GM12878 (cell line): ENCODE measurements around the gene PRIM1. TPM values are rescaled to one million over a fixed set of nuclear protein-coding genes. Genes with fewer than 3 reads are reported as not detected.

ENCODE experiments used
- CBX5 ChIP-seq: sonication (generic); IDR thresholded peaks from 2 replicates; pipeline ENCODE4 v1.6.1; 2016; ENCODE audit warnings: low read depth, moderate library complexity, mild to moderate bottlenecking, inconsistent platforms
- CHD1 ChIP-seq: IDR thresholded peaks from 2 replicates; pipeline ENCODE4 v1.6.1; 2012; ENCODE audit warnings: low read depth, low read length, improper control_type of control experiment
- CTCF ChIP-seq, 3 experiments: IDR thresholded peaks in 2 of 3; conservative IDR thresholded peaks in 1 of 3; 2 replicates each; pipeline ENCODE4 v1.5.1; 2011; ENCODE audit warnings: low read depth in 3 of 3, low read length in 3 of 3, mild to moderate bottlenecking in 3 of 3, control low read depth in 2 of 3, moderate library complexity in 2 of 3, inconsistent platforms in 1 of 3, mixed read lengths in 1 of 3; ENCODE audit not compliant: control insufficient read depth in 2 of 3, insufficient read depth in 1 of 3; ENCODE audit errors: extremely low read depth in 1 of 3
- E2F8 ChIP-seq: fragments of 450-650 bp; IDR thresholded peaks from 2 replicates; pipeline ENCODE4 v1.6.1; 2018; ENCODE audit warnings: mild to moderate bottlenecking, low read depth, moderate library complexity; ENCODE audit not compliant: partially characterized antibody
- FOS ChIP-seq: IDR thresholded peaks from 3 replicates; pipeline ENCODE4 v1.6.1; 2011; ENCODE audit warnings: borderline replicate concordance; ENCODE audit not compliant: insufficient read length; ENCODE audit errors: extremely low read depth
- HDGF ChIP-seq: fragments of 450-650 bp; IDR thresholded peaks from 2 replicates; pipeline ENCODE4 v1.6.1; 2016; ENCODE audit warnings: antibody characterized with exemption
- IRF4 ChIP-seq: IDR thresholded peaks from 2 replicates; pipeline ENCODE4 v1.6.1; 2011; ENCODE audit warnings: low read depth, low read length
- KDM1A ChIP-seq: fragments of 200-600 bp; sonication (generic); IDR thresholded peaks from 2 replicates; pipeline ENCODE4 v1.6.1; 2016; ENCODE audit warnings: borderline replicate concordance
- KLF5 ChIP-seq: fragments of 450-650 bp; IDR thresholded peaks from 2 replicates; pipeline ENCODE4 v1.6.1; 2014; ENCODE audit warnings: mild to moderate bottlenecking; ENCODE audit not compliant: partially characterized antibody
- MEF2B ChIP-seq: fragments of 450-650 bp; IDR thresholded peaks from 2 replicates; pipeline ENCODE4 v1.6.1; 2018; ENCODE audit warnings: mild to moderate bottlenecking, moderate library complexity; ENCODE audit not compliant: partially characterized antibody, poor library complexity, severe bottlenecking
- RFX5 ChIP-seq: IDR thresholded peaks from 2 replicates; pipeline ENCODE4 v1.6.1; 2011; ENCODE audit warnings: low read depth, low read length, improper control_type of control experiment
- SIN3A ChIP-seq: IDR thresholded peaks from 2 replicates; pipeline ENCODE4 v1.6.1; 2012; ENCODE audit warnings: low read depth, low read length, improper control_type of control experiment
- SMARCA5 ChIP-seq: fragments of 450-650 bp; IDR thresholded peaks from 2 replicates; pipeline ENCODE4 v1.6.1; 2017; ENCODE audit warnings: mild to moderate bottlenecking
- SMC3 ChIP-seq: IDR thresholded peaks from 2 replicates; pipeline ENCODE4 v1.6.1; 2011; ENCODE audit warnings: low read length, improper control_type of control experiment, borderline replicate concordance
- SREBF1 ChIP-seq: IDR thresholded peaks from 2 replicates; pipeline ENCODE4 v1.6.1; 2012; ENCODE audit warnings: mild to moderate bottlenecking, low read length
- TBL1XR1 ChIP-seq: IDR thresholded peaks from 2 replicates; pipeline ENCODE4 v1.6.1; 2012; ENCODE audit warnings: low read depth, low read length, improper control_type of control experiment
- YY1 ChIP-seq: IDR thresholded peaks from 2 replicates; pipeline ENCODE4 v1.6.1; 2011; ENCODE audit warnings: low read depth, mild to moderate bottlenecking, low read length
- ZBTB40 ChIP-seq: fragments of 450-650 bp; IDR thresholded peaks from 2 replicates; pipeline ENCODE4 v1.6.1; 2016; ENCODE audit warnings: mild to moderate bottlenecking, moderate library complexity, borderline replicate concordance
- ZNF384 ChIP-seq: IDR thresholded peaks from 2 replicates; pipeline ENCODE4 v1.6.1; 2012; ENCODE audit warnings: low read depth, mild to moderate bottlenecking, low read length, improper control_type of control experiment, borderline replicate concordance
- polyA plus RNA-seq, 11 experiments: library from polyadenylated mRNA; depleted of rRNA in 4 of 11; unstranded in 6 of 11; stranded (reverse) in 5 of 11; fragments of >200 nt; fragmentation: Nextera tagmentation in 4 of 11; fragmentation: Illumina TruSeq in 1 of 11; extraction: Ambion mirVana in 4 of 11; extraction: Trizol in 1 of 11; gene quantifications; 1 replicate in 1 of 11; 2 replicates in 10 of 11; pipeline versions ENCODE4 v1.2.1 to v1.2.3, GENCODE V29; 2011 to 2016; ENCODE audit warnings: inconsistent platforms in 2 of 11, missing spikeins in 2 of 11, low read depth in 1 of 11
- total RNA-seq, 4 experiments: library from RNA; depleted of rRNA in 3 of 4; stranded (reverse); fragments of >200 nt in 3 of 4; fragmentation: Illumina TruSeq in 1 of 4; extraction: Trizol in 1 of 4; gene quantifications; 2 replicates each; pipeline versions ENCODE4 v1.2.1 to v1.2.3, GENCODE V29; 2013 to 2021
- TF ChIP-seq, protein P1 (sequence below): fragments of 450-650 bp; IDR thresholded peaks from 2 replicates; pipeline ENCODE4 v1.6.1; 2014; ENCODE audit warnings: mild to moderate bottlenecking

The PRIM1 gene
- total and polyA plus RNA-seq, 10 of the 15 experiments (the other 5 are each of a cell fraction or from before 2014, with no cell fraction given), result 27.1 to 70.6 (median 55.7) TPM

GRCh38 chr12:56687223-56688128, 64.6 kb downstream of the PRIM1 start (continued):
- peak; percentile 28; the same call in 1 of the 2 replicates for TF ChIP-seq YY1
- no peak for TF ChIP-seq E2F8
- TF ChIP-seq RFX5, result no peak
- no peak for TF ChIP-seq TBL1XR1
- peak; percentile 9; the same call in 1 of the 2 replicates for TF ChIP-seq CBX5
- TF ChIP-seq SMARCA5, result peak; percentile 73; the same call in 1 of the 2 replicates
- no peak for TF ChIP-seq FOS
- TF ChIP-seq MEF2B, result no peak
- no peak for TF ChIP-seq KLF5
- no peak for TF ChIP-seq IRF4
- TF ChIP-seq ZNF384, result no peak
- TF ChIP-seq KDM1A, result no peak
- no peak for TF ChIP-seq HDGF
- TF ChIP-seq, protein P1, sequence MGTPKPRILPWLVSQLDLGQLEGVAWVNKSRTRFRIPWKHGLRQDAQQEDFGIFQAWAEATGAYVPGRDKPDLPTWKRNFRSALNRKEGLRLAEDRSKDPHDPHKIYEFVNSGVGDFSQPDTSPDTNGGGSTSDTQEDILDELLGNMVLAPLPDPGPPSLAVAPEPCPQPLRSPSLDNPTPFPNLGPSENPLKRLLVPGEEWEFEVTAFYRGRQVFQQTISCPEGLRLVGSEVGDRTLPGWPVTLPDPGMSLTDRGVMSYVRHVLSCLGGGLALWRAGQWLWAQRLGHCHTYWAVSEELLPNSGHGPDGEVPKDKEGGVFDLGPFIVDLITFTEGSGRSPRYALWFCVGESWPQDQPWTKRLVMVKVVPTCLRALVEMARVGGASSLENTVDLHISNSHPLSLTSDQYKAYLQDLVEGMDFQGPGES, result no peak
- no peak for TF ChIP-seq SMC3
- TF ChIP-seq CHD1, result peak; percentile 27; the same call in 1 of the 2 replicates
- peak; percentile 36; the same call in 1 of the 2 replicates for TF ChIP-seq SIN3A
- TF ChIP-seq SREBF1, result no peak
- TF ChIP-seq CTCF (IDR thresholded peaks at IDR 0.05 in 2 of 3, conservative IDR thresholded peaks at IDR 0.05 in 1 of 3; ENCODE audit: control insufficient read depth in 2 of 3, extremely low read depth in 1 of 3, insufficient read depth in 1 of 3, low read depth in 3 of 3, low read length in 3 of 3), result no peak
- 0 out of 2 replicates have a peak, but pooled peaks have one; percentile 12 for TF ChIP-seq ZBTB40
